ENCODE results near the gene TMEM147.

- TF ChIP-seq, protein P1, sequence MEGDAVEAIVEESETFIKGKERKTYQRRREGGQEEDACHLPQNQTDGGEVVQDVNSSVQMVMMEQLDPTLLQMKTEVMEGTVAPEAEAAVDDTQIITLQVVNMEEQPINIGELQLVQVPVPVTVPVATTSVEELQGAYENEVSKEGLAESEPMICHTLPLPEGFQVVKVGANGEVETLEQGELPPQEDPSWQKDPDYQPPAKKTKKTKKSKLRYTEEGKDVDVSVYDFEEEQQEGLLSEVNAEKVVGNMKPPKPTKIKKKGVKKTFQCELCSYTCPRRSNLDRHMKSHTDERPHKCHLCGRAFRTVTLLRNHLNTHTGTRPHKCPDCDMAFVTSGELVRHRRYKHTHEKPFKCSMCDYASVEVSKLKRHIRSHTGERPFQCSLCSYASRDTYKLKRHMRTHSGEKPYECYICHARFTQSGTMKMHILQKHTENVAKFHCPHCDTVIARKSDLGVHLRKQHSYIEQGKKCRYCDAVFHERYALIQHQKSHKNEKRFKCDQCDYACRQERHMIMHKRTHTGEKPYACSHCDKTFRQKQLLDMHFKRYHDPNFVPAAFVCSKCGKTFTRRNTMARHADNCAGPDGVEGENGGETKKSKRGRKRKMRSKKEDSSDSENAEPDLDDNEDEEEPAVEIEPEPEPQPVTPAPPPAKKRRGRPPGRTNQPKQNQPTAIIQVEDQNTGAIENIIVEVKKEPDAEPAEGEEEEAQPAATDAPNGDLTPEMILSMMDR (IDR thresholded peaks at IDR 0.05; ENCODE audit: insufficient read depth, low read length, poor library complexity, severe bottlenecking) = no peak
- no peak for TF ChIP-seq EZH2phosphoT487 (conservative IDR thresholded peaks at IDR 0.05; ENCODE audit: low read length)
These were observed 11.6 kb downstream of the TMEM147 start for GRCh38 chr19:35556846-35557538.
